RPMI7951 (cell line): Measurements from ENCODE around the gene CHRM4. TPM values are rescaled to one million over a fixed set of nuclear protein-coding genes. Genes with fewer than 3 reads are reported as not detected.

Experiments
- DNase-seq: peaks from one replicate; pipeline ENCODE4 v3.0.0-alpha.2; 2012; ENCODE audit warnings: low read depth
- total RNA-seq: library from RNA; depleted of rRNA; stranded (reverse); fragments of >200 nt; shearing (Covaris generic); gene quantifications from 2 replicates; pipeline ENCODE4 v1.2.3, GENCODE V29; 2014

Gene CHRM4
- total RNA-seq, 1 experiment from 2014 or later, result not detected

GRCh38 chr11:46367244-46367915, 24.2 kb downstream of the CHRM4 start:
- peak; percentile 51 for DNase-seq

- DNase-seq, result no peak
These were observed 24.9 kb downstream of the CHRM4 start for GRCh38 chr11:46366661-46367161.

GRCh38 chr11:46366260-46366659, 25.3 kb downstream of the CHRM4 start:
- no peak for DNase-seq

- DNase-seq, result no peak
These were observed 26.8 kb downstream of the CHRM4 start for GRCh38 chr11:46364791-46365190.

- DNase-seq, result no peak
These were observed 27.5 kb downstream of the CHRM4 start for GRCh38 chr11:46364056-46364455.

- DNase-seq, result peak; percentile 88
These were observed 28.0 kb downstream of the CHRM4 start for GRCh38 chr11:46363455-46364005.

- peak; percentile 90 for DNase-seq
These were observed 28.6 kb downstream of the CHRM4 start for GRCh38 chr11:46363031-46363407.

- DNase-seq, result no peak
These were observed 29.2 kb downstream of the CHRM4 start for GRCh38 chr11:46362156-46363030.

GRCh38 chr11:46361283-46362155, 30.1 kb downstream of the CHRM4 start:
- no peak for DNase-seq

GRCh38 chr11:46360878-46361277, 30.7 kb downstream of the CHRM4 start:
- DNase-seq, result no peak

GRCh38 chr11:46359953-46360352, 31.6 kb downstream of the CHRM4 start:
- DNase-seq, result no peak

GRCh38 chr11:46357483-46357936, 34.1 kb downstream of the CHRM4 start:
- DNase-seq, result no peak

- DNase-seq, result peak; percentile 49
These were observed 34.6 kb downstream of the CHRM4 start for GRCh38 chr11:46356924-46357482.

- no peak for DNase-seq
These were observed 37.9 kb downstream of the CHRM4 start for GRCh38 chr11:46353698-46354097.

GRCh38 chr11:46352063-46352841, 39.3 kb downstream of the CHRM4 start:
- DNase-seq, result no peak

- DNase-seq, result no peak
These were observed 40.0 kb downstream of the CHRM4 start for GRCh38 chr11:46351606-46352005.

- DNase-seq, result no peak
These were observed 40.4 kb downstream of the CHRM4 start for GRCh38 chr11:46351148-46351547.

- DNase-seq, result no peak
These were observed 40.9 kb downstream of the CHRM4 start for GRCh38 chr11:46350695-46351094.

- no peak for DNase-seq
These were observed 42.8 kb downstream of the CHRM4 start for GRCh38 chr11:46348566-46349401.
